GM12892 (cell line): ENCODE results near the gene SIK3.

Experiments used
- POLR2A ChIP-seq: IDR thresholded peaks from 2 replicates; pipeline ENCODE4 v1.6.1; 2011; ENCODE audit warnings: low read depth, low read length, control low read depth
- TAF1 ChIP-seq: IDR thresholded peaks from 2 replicates; pipeline ENCODE4 v1.6.1; 2011; ENCODE audit warnings: low read depth, mild to moderate bottlenecking, control low read depth, low read length, borderline replicate concordance

GRCh38 chr11:117005758-117006157, 92.5 kb downstream of the SIK3 start:
- TF ChIP-seq POLR2A: no peak
- no peak for TF ChIP-seq TAF1
